A549 (cell line): ENCODE results near the gene SUMO3.

Experiments
- BHLHE40 ChIP-seq: IDR thresholded peaks from 2 replicates; pipeline ENCODE4 v1.6.1; 2012; ENCODE audit warnings: low read depth, low read length, inconsistent platforms
- CEBPB ChIP-seq, 2 experiments: fragments of >200 bp in 1 of 2; sonication (Bioruptor Twin) in 1 of 2; formaldehyde crosslinking in 1 of 2; IDR thresholded peaks; 2 replicates each; pipeline ENCODE4 v1.6.1; 2012 to 2016
- ESRRA ChIP-seq: fragments of 150-350 bp; IDR thresholded peaks from 2 replicates; pipeline ENCODE4 v1.6.1; 2014; ENCODE audit warnings: mild to moderate bottlenecking, low read length, borderline replicate concordance
- HOXA7 ChIP-seq: fragments of 250-450 bp; sonication (Bioruptor Pico); IDR thresholded peaks from 2 replicates; pipeline ENCODE4 v1.5.0; 2020; ENCODE audit warnings: mild to moderate bottlenecking, moderate library complexity
- KDM1A ChIP-seq: fragments of 200-600 bp; sonication (generic); IDR thresholded peaks from 2 replicates; pipeline ENCODE4 v1.6.1; 2016; ENCODE audit warnings: low read depth, mild to moderate bottlenecking
- KDM5A ChIP-seq: fragments of 200-600 bp; sonication (generic); IDR thresholded peaks from 2 replicates; pipeline ENCODE4 v1.6.1; 2016; ENCODE audit warnings: antibody characterized with exemption, mild to moderate bottlenecking
- POLR2A ChIP-seq: IDR thresholded peaks from 2 replicates; pipeline ENCODE4 v1.6.1; 2012; ENCODE audit warnings: mild to moderate bottlenecking, low read length
- RFX5 ChIP-seq: fragments of 450-650 bp; IDR thresholded peaks from 2 replicates; pipeline ENCODE4 v1.7.1; 2014; ENCODE audit warnings: antibody characterized with exemption, mild to moderate bottlenecking, moderate library complexity
- TP53 ChIP-seq: fragments of 250-450 bp; sonication (Bioruptor Pico); IDR thresholded peaks from 2 replicates; pipeline ENCODE4 v1.5.0; 2021; ENCODE audit warnings: mild to moderate bottlenecking, moderate library complexity
- TF ChIP-seq, protein P1 (sequence below): fragments of >200 bp; sonication (Bioruptor Twin); formaldehyde crosslinking; IDR thresholded peaks from 3 replicates; pipeline ENCODE4 v1.5.1; 2016

GRCh38 chr21:44817506-44817880 is 369 bp downstream of the SUMO3 start:
- TF ChIP-seq, protein P1, sequence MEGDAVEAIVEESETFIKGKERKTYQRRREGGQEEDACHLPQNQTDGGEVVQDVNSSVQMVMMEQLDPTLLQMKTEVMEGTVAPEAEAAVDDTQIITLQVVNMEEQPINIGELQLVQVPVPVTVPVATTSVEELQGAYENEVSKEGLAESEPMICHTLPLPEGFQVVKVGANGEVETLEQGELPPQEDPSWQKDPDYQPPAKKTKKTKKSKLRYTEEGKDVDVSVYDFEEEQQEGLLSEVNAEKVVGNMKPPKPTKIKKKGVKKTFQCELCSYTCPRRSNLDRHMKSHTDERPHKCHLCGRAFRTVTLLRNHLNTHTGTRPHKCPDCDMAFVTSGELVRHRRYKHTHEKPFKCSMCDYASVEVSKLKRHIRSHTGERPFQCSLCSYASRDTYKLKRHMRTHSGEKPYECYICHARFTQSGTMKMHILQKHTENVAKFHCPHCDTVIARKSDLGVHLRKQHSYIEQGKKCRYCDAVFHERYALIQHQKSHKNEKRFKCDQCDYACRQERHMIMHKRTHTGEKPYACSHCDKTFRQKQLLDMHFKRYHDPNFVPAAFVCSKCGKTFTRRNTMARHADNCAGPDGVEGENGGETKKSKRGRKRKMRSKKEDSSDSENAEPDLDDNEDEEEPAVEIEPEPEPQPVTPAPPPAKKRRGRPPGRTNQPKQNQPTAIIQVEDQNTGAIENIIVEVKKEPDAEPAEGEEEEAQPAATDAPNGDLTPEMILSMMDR = no peak
- TF ChIP-seq TP53 (no peak), POLR2A (no peak), KDM1A (no peak), RFX5 (no peak), HOXA7 (CRISPR knock-in tag) (no peak), KDM5A (no peak), CEBPB (IDR thresholded peaks at IDR 0.05) (no peak), BHLHE40 (no peak), ESRRA (no peak)
